Astrocyte of the spinal cord (primary cell): ENCODE measurements around the gene CHTF8.

Experiments used
- DNase-seq: peaks from one replicate; pipeline ENCODE4 v3.0.0; 2011; ENCODE audit warnings: low read depth, low spot score
- H3K4me3 ChIP-seq: 2 replicates; pipeline ENCODE4 v1.5.1; 2011; ENCODE audit warnings: low read depth, mild to moderate bottlenecking, low read length, moderate library complexity
- in situ Hi-C: cut with HindIII; loops from 2 replicates; pipeline ENCODE4 v1.10.0; 2017; ENCODE audit warnings: low sequenced_read_pairs
- TF ChIP-seq, protein P1 (sequence below): IDR thresholded peaks from 2 replicates; pipeline ENCODE4 v1.5.1; 2012; ENCODE audit warnings: low read depth, mild to moderate bottlenecking, low read length, inconsistent platforms

Gene CHTF8

DNA sequence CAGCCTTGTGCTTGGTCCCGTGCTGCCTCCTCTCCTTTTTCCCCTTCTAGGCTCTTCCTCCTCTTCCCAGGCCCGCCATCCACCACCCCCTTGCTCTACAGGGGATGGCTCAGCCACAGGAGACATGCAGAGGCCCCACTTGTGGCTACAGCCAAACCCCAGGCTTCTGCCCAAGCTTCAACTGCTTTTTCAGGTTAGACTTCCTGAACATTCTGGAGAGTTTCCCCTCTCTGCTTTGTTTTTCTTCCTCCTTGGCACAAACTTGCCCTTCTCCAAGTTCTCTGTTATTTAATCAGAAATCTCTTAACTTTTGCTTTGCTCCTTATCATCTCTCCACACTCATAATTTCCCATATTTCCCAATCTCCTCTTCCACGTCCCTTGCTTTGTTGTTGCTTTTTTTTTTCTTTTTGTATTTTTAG is 45.2 kb downstream of the CHTF8 start:
- DNase-seq: no peak
- TF ChIP-seq, protein P1, sequence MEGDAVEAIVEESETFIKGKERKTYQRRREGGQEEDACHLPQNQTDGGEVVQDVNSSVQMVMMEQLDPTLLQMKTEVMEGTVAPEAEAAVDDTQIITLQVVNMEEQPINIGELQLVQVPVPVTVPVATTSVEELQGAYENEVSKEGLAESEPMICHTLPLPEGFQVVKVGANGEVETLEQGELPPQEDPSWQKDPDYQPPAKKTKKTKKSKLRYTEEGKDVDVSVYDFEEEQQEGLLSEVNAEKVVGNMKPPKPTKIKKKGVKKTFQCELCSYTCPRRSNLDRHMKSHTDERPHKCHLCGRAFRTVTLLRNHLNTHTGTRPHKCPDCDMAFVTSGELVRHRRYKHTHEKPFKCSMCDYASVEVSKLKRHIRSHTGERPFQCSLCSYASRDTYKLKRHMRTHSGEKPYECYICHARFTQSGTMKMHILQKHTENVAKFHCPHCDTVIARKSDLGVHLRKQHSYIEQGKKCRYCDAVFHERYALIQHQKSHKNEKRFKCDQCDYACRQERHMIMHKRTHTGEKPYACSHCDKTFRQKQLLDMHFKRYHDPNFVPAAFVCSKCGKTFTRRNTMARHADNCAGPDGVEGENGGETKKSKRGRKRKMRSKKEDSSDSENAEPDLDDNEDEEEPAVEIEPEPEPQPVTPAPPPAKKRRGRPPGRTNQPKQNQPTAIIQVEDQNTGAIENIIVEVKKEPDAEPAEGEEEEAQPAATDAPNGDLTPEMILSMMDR: no peak
- no peak overlapping the region for H3K4me3 ChIP-seq
- in situ Hi-C loops: no loop called here

DNA sequence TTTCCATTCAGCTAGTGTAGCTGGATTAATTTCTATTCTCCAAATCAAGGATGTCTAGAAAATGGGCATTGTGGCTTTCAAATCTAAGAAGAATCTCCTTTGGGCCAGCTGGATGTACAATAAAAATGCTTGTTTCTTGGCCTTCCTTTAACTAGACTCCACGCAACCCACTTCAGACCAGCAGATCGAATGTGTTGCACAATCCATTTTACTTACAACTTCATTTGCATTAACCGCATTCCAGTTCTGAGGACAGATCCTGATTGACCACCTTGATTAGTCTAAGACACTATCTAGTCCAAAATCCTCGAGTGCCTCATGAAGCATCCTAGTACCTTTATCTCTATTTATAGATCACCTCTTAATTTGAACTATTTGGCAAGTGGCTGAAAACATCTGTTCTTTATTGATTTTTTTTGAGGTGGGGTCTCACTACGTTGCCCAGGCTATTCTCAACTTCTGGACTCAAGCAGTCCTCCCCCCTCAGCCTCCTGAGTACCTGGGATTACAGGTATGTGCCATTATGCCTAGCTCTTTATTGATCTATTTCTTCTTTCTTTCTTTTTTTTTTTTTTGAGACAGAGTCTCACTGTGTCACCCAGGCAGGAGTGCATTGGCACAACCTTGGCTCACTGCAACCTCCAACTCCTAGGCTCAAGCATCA is 47.2 kb downstream of the CHTF8 start:
- DNase-seq: no peak
- H3K4me3 ChIP-seq: no peak overlapping the region
- in situ Hi-C loops: no loop called here
- TF ChIP-seq, protein P1: no peak

DNA sequence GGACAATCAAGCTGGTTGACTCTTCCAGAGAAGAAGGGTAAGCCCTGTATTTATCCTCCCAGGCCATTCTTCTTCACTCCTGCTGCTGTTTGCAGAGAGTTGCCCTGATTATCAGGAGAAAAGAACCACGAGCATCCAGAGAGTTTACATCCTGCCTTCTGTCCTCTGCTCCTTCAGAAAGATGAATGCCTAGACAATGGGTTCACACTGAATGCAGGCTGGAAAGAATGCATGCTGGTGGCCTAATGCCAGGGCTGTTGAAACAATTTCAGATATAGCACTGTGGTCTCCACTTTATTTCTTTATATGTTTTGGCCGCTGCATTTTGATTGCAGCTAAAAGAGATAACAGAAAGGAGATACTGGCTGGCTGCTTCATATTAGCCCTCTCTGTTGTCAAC is 48.1 kb downstream of the CHTF8 start:
- H3K4me3 ChIP-seq: no peak overlapping the region
- DNase-seq: no peak
- TF ChIP-seq, protein P1: no peak
- in situ Hi-C loops: no loop called here

DNA sequence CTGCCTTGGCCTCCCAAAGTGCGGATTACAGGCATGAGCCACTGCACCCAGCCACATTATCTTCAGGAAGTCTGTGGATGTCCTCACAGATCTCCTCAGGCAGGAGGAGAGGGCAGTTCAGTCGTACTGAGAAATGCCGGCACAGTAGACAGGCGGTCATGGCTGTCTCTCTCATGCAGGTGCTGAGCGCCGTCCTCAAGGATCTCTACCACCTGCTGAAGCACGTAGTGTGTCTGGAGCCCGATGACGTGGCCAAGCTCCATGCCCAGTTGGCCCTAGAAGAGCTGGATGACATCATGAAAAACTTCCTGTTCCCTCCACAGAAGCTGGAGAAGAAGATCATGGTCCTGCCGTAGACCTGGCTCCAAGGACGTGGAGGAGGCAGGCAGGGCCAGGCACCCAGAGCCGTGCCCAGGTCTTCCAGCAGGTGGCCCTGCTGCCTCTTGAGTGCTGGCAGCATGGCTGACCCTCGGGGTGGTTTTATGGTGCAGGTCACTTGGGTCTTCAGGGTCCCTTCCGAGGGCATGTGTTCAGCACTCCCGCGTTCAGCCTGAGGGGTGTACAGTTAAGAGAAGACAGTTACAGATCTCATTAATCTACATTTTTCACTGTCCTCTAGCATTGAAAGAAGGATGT is 49.0 kb downstream of the CHTF8 start:
- TF ChIP-seq, protein P1: no peak
- no peak for DNase-seq
- no peak overlapping the region for H3K4me3 ChIP-seq
- in situ Hi-C loops: no loop called here

DNA sequence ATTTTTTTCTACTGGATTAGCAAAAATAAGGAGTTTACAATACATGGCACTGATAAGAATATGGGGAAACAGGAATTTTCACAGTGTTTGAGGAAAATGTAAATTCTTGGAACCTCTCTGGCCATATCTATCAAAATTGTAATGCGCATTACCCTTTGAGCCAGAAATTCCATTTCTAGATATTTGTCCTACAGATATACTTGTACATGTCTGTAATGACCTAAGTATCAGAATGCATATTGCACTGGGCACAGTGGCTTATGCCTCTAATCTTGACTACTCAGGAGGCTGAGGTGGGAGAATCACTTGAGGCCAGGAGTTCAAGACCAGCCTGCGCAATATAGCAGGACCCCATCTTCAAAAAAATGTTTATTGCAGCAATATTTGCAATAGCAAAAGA is 52.7 kb downstream of the CHTF8 start:
- TF ChIP-seq, protein P1: no peak
- no peak overlapping the region for H3K4me3 ChIP-seq
- DNase-seq: no peak
- in situ Hi-C loops: no loop called here

DNA sequence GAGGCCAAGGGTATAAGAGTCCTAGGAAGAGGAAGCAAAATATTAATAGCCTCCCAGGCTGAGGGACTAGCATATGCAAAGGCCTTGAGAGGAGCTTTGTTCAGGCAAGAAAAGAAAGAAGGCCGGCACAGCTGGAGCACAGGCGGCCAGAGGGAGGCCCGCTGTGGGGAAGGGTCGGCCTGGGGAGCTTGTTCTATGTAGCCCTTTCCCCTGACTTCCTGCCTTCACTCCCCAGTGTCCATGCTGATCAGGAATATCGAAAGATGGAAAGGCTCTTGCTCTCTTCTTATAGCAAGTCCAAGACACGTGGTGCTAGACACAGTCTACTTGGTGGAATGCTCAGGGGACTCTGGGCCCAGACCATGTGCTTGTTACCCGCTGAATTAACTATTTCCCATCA is 54.3 kb downstream of the CHTF8 start:
- in situ Hi-C loops: no loop called here
- H3K4me3 ChIP-seq: no peak overlapping the region
- TF ChIP-seq, protein P1: no peak
- no peak for DNase-seq
